Brain microvascular endothelial cell (primary cell): Measurements from ENCODE around the gene SLC4A8.
A peak's percentile ranks its signal among the peaks of the same experiment; 100 is the strongest.

Experiments
- DNase-seq: peaks from one replicate; pipeline ENCODE4 v3.0.0-alpha.2; 2020
- H3K27ac ChIP-seq: fragments of 250-450 bp; sonication (Bioruptor Pico); 2 replicates; pipeline ENCODE4 v1.5.1; 2020; ENCODE audit warnings: mild to moderate bottlenecking, moderate library complexity
- H3K27me3 ChIP-seq: fragments of 250-450 bp; sonication (Bioruptor Pico); replicated peaks from 2 replicates; pipeline ENCODE4 v1.5.1; 2020; ENCODE audit warnings: mild to moderate bottlenecking
- H3K36me3 ChIP-seq: fragments of 250-450 bp; sonication (Bioruptor Pico); replicated peaks from 2 replicates; pipeline ENCODE4 v1.5.1; 2020; ENCODE audit warnings: mild to moderate bottlenecking
- H3K4me3 ChIP-seq: 2 replicates; pipeline ENCODE4 v1.5.1; 2011; ENCODE audit warnings: low read depth, mild to moderate bottlenecking, control low read depth, low read length, moderate library complexity
- in situ Hi-C: cut with HindIII; loops from 2 replicates; pipeline ENCODE4 v1.10.0; 2017; ENCODE audit warnings: low sequenced_read_pairs, low pct_ligation_motif_present
- TF ChIP-seq, protein P1 (sequence below): IDR thresholded peaks from 2 replicates; pipeline ENCODE4 v1.5.1; 2011; ENCODE audit warnings: low read depth, mild to moderate bottlenecking, moderate library complexity, low read length, control low read depth, inconsistent platforms; ENCODE audit errors: missing control alignments

SLC4A8 gene

DNA sequence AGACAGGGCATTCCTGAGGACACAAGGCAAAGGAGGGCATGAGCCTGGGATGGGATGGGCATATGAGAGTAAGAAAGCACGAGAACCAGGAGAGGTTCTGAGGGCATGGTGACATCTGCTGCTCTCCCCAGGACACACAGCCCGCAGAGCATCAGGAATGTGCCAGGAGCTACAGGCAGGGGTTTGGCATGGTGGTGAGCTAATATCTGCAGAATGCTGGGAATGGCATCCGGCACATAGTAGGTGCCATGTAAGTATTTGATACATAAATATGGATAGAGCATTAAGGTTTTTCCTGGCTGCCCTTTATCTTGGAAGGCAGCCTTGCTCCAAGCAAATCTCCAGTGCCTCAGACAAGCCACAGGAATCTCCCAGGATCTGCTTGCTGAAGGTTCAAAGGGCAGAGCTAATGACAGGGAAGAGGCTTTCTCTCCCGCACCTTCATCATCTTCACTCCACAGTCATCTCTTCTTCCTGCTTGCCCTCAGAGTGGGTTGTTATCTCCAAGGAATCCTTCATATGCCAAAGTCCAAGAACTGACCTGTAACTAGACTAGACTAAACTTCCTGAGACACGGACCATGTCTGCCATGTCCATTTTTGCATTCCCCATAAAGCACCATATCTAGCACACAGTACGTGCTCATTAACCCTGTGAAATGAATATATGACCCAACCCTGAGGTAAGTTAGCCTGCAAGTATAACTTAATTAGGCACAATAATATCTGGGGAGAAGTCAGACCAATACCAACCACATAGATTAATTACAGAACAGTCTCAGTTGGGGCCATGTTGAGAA, 104.4 kb downstream of the SLC4A8 start:
- H3K4me3 ChIP-seq: no peak overlapping the region
- H3K36me3 ChIP-seq: no peaks in the 10 kb centered on the region
- DNase-seq: no peak
- H3K27ac ChIP-seq: no peak overlapping the region
- in situ Hi-C loops: no loop called here
- H3K27me3 ChIP-seq: peaks cover 3% of the 10 kb centered on the region
- TF ChIP-seq, protein P1, sequence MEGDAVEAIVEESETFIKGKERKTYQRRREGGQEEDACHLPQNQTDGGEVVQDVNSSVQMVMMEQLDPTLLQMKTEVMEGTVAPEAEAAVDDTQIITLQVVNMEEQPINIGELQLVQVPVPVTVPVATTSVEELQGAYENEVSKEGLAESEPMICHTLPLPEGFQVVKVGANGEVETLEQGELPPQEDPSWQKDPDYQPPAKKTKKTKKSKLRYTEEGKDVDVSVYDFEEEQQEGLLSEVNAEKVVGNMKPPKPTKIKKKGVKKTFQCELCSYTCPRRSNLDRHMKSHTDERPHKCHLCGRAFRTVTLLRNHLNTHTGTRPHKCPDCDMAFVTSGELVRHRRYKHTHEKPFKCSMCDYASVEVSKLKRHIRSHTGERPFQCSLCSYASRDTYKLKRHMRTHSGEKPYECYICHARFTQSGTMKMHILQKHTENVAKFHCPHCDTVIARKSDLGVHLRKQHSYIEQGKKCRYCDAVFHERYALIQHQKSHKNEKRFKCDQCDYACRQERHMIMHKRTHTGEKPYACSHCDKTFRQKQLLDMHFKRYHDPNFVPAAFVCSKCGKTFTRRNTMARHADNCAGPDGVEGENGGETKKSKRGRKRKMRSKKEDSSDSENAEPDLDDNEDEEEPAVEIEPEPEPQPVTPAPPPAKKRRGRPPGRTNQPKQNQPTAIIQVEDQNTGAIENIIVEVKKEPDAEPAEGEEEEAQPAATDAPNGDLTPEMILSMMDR: no peak

DNA sequence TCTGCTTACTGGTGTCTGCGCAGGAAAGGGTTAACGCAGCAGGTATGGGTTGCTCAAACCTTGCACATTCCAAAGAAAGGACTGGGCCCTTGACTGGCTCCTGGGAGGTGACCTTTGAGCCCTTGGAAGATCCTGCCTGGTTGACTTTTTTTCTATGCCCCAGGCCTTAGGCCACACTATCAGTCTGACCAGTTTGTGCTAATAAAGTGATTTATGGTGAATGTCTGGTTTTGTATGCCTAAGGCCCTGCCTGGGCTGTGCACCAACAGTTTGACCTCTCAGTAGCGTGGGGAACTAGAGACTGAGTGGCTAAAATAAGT, 105.0 kb downstream of the SLC4A8 start:
- H3K27ac ChIP-seq: no peak overlapping the region
- H3K27me3 ChIP-seq: peaks cover 3% of the 10 kb centered on the region
- H3K36me3 ChIP-seq: no peaks in the 10 kb centered on the region
- TF ChIP-seq, protein P1: no peak
- in situ Hi-C loops: no loop called here
- DNase-seq: no peak
- H3K4me3 ChIP-seq: no peak overlapping the region

DNA sequence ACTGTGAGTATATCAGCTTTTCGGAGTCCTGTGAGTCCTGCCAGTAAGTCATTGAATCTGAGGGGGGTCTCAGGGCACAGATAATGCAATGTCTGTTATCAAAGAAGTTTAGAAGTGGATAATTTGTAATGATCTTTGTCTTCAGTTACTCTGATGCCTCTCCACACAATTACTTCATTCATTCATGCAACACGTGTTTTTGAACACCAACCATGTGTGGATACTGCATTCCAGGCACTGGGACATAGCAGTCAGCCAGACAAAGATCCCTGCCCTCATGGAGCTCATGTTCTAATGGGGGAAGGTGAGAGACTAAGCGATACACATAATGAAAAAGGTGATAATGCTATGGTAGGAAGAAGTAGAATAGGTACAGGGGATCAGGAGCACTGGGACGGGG, 105.6 kb downstream of the SLC4A8 start:
- Histone ChIP-seq H3K27me3 (peaks cover 5% of the 10 kb centered on the region), H3K36me3 (no peaks in the 10 kb centered on the region), H3K27ac (no peak overlapping the region), H3K4me3 (no peak overlapping the region)
- DNase-seq: no peak
- in situ Hi-C loops: no loop called here
- TF ChIP-seq, protein P1: no peak

DNA sequence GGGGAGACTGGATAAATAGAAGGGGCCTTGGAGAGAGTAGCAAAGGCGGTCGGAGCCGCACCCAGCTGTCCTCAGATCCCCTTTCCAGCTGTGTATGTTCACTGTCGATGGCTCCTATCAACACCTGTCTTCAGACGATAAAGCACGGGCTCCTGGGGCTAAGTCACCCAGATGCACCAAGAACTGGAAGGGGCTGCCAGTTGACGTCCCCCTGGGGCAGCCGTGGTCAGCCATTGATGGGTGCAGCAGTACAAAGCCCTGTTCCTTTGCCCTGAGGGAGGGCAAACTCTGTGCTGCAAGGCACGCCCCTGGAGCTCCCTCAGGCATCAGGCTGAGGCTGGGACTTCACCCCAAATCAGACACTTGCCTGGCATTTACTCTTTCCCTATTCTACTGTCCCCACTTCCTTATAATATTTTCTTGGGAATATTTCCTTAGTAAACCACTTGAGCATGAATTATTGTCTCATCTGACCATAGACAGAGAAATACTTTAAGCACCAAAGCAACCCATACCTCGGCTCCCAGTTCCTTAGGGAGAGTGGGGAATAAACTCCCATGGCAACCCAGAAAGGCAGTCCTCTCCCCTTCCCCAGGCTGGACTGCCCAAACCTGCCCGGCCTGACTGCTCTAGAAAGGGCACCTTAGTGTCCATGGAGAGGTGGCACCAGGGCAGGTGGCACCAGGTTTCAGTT, 106.8 kb downstream of the SLC4A8 start:
- no peak for DNase-seq
- in situ Hi-C loops: no loop called here
- TF ChIP-seq, protein P1: no peak
- peaks cover 5% of the 10 kb centered on the region for H3K27me3 ChIP-seq
- H3K36me3 ChIP-seq: no peaks in the 10 kb centered on the region
- no peak overlapping the region for H3K27ac ChIP-seq
- H3K4me3 ChIP-seq: no peak overlapping the region

DNA sequence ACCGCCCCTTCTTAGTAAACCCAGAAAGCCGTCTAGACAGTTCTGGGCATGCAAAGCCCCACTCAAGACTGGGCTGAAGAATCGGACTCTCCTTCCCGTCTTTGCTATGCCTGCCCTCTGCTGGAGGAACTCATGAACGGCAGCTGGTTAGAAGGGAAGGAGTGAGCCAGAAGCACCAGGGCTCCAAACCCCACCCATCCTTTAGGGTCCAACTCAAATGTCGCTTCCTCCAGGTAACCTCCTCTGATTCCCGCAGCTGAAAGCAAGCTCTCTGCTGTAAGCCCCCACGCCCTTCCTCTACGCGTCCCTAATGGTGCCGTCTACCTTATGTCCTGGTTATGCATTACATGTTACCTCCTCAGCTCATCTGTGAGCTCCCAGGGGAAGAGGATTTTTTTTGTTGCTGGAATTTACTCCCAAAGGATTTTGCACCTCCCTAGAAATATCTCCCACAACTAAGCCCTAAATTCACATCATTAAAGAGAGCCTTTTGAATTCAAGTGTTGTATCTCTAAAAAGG, 107.4 kb downstream of the SLC4A8 start:
- Histone ChIP-seq H3K36me3 (no peaks in the 10 kb centered on the region), H3K27ac (no peak overlapping the region), H3K27me3 (peaks cover 5% of the 10 kb centered on the region), H3K4me3 (no peak overlapping the region)
- TF ChIP-seq, protein P1: peak; percentile 96
- in situ Hi-C loops: no loop called here
- peak; percentile 58 for DNase-seq
